CD4-positive, alpha-beta T cell treated with Interleukin-6 at 100 ng/mL for 8 hours (primary cell): ENCODE results near the gene CRIP2.

Experiments
- DNase-seq: peaks from one replicate; pipeline ENCODE4 v3.0.0-alpha.2; 2020; ENCODE audit warnings: mixed read lengths, low spot score

Gene CRIP2

GRCh38 chr14:105487986-105488777 is 13.6 kb downstream of the CRIP2 start:
- no peak for DNase-seq

- DNase-seq = no peak
Measured at GRCh38 chr14:105488781-105489541, 14.3 kb downstream of the CRIP2 start.

- DNase-seq = peak; percentile 87
Measured at GRCh38 chr14:105489542-105490266, 15.1 kb downstream of the CRIP2 start.

DNA sequence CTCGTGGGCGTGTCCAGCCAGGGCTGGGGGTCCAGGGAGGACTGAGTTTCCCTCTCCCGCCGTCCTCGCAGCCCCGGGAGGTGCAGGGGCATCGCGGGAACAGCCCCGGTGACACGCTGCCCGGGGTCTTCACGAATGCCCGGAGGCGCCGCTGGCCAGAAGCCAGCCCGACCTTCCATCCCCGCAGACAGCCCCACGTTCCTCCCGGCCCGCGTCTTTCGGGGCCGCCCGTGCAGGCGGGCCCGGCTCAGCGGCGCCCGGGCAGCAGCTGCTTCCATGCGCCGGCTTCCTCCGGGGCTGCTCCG is 15.6 kb downstream of the CRIP2 start:
- DNase-seq = no peak

- DNase-seq = peak; percentile 100
Measured at GRCh38 chr14:105490572-105491365, 16.1 kb downstream of the CRIP2 start, which contains the start of gene TEDC1. Gene TEDC1 (plus strand): TSS chr14:105491246. CDS start chr14:105491376, 130 bp downstream.

DNA sequence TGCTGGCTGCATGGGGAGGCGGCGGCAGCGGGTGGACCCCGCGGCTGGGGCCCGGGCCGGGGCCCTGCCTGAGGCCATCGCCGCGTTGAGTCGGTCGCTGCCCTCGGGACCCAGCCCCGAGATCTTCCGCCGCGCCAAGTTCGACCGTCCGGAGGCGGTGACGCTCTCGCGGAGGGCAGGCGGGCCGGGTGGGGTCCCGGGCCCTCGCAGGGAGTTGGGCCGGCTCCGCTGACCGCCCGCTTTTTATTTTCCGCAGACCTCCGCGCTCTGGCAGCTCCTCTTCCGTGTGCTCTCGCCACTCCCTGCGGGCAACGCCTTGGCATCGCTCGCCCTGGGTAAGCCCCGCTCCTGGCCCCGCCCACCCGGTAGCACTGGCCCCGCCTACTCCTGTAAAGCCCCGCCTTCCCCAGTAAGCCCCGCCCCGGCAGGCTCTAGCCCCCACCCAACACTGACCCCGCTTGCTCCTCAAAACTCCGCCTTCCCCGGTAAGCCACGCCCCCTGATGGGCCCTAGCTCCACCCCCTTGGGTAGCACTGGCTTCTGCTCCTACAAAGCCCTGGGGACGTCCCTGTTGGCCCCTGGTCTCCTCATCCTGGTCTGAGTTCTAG is 16.8 kb downstream of the CRIP2 start:
- DNase-seq = peak; percentile 67

DNA sequence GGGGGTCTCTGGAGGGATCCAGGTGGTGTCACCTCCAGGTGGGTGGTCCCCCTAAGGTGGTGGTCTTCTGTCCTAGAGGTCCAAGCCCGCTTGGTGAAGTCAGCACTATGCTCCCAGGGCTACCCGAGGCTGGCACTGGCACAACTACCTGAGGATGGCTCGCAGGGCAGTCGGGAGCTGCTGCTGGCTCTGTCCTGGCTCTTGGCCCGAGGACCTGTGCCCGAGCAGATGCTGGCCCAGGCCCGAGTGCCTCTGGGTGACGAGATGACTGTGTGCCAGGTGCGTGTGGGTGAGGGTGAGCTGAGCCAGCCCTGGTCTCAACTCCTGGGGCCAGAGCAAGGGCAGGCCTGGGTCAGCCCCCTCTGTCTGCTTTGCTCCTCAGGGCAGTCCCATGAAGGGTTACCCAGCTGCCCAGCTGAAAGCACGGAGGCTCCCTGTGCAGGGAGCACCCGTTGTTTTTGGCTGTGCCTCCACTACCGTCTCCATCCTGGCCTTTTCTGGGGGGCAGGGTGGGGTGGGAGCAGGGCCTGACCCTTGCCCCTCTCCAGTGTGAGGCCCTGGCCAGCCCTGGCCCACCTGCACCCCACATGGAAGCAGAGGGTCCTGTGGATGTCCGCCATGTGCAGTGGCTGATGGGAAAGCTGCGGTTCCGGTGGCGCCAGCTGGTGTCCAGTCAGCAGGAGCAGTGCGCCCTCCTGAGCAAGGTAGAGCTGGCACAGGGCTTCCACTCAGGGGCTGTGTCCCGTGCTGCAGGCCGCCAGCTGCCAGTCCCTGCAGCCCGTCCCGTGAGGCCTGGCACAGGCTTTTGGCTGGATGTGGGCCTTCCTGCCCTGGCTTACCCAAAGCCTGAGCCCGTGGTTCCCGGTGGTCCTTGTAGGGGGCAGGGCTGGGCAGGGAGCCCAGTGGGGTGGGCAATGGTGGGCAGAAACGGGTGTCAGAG is 17.7 kb downstream of the CRIP2 start:
- DNase-seq = no peak

DNA sequence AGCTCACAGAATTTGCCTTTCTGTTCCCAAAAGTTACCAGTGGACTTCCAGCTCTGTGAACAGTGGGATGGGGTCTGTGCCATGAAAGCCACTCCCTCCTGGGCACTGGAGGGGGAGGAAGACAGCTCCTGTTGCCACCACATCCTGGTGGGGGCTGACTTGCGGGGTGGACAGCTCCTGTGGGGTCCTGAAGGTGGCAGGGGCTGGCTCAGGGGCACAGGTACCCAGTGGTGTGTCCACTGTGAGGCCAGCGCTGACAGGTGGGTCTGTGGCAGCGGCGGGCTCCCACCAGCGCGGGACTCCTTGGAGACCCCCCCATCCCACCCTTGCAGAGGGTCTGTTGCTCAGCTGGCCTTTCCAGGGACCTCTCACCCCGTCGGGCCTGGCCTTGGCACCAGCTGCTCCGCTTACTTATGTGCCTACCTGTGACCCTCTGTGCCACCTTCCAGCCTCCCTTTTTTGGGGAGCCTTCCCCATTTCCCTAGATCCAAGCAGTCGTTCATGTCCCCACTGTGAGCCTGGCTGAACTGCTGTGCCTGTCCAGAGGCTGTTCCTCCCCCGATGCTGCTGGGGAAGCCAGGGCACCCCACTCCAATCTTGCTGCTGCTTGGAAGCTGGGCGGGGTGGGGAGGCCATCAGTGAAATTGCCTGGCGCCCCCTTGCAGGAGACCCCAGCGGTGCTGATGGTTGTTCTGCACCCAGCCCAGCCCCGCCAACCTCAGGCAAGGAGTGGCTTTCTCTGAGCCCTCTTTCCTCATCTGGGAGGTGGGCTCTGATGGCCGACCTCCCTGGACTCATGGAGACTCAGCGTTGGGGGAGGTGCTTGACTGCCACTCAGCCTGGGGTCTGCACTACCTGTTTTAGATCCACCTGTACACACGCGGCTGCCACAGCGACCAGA is 18.6 kb downstream of the CRIP2 start:
- DNase-seq = no peak

- no peak for DNase-seq
Measured at GRCh38 chr14:105493921-105494605, 19.4 kb downstream of the CRIP2 start.

- DNase-seq = no peak
Measured at GRCh38 chr14:105494606-105494929, 19.9 kb downstream of the CRIP2 start.

- no peak for DNase-seq
Measured at GRCh38 chr14:105495101-105495989, 20.7 kb downstream of the CRIP2 start.

DNA sequence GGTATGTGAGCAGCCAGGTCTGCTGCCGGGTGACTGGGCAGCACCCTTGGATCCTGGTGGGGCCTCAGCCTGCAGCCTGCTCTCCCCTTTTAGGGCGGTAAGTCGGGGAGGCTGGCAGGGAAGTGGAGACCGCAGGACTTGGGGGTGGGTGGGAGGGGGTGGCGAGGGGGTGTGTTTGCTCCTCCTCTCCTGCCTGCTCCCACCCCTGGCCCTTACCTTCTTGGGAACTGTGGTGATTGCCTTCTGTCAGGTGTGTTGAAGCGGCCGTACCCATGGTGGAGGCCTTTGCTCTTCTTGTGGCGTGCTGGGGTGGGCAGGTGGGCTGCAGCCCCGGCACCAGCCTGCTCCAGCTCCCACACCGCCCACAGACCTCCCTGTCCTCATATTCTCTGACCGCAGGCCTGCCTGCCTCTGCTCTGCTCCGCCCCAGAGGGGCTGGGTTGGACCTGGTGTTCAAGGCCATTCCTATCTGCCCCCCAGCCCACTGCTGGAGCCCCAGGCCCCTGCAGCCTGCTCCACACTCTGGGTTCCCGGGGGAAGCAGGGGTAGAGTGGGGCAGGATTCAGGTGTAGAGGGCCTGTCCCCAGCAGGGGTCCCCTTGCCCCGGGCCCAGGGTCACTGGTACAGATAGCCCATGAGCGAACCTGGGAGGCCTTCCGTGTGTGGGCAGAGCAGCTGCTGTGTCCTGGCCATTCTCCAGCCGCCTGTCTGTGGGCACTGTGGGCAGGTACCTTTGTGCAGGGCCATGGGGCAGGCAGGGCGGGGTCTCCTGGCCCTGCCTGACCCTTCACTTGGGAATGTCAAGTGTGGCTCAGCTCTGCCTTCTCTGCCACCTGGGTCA is 21.6 kb downstream of the CRIP2 start:
- no peak for DNase-seq

- no peak for DNase-seq
Measured at GRCh38 chr14:105496831-105497591, 22.4 kb downstream of the CRIP2 start.

GRCh38 chr14:105497671-105498429 is 23.2 kb downstream of the CRIP2 start:
- DNase-seq = no peak
